HG02623 (cell line): ENCODE results near the gene HEXIM1.

Experiments
- ATAC-seq: cut with Tn5 transposase; IDR thresholded peaks from one replicate; pipeline ENCODE4 v1.9.1; 2021; ENCODE audit warnings: moderate library complexity; ENCODE audit not compliant: unreplicated experiment

The HEXIM1 gene

GRCh38 chr17:45144199-45145034, 3.9 kb upstream of the HEXIM1 start:
- no peak for ATAC-seq

- ATAC-seq = no peak
Measured at GRCh38 chr17:45145035-45145389, 3.3 kb upstream of the HEXIM1 start.

DNA sequence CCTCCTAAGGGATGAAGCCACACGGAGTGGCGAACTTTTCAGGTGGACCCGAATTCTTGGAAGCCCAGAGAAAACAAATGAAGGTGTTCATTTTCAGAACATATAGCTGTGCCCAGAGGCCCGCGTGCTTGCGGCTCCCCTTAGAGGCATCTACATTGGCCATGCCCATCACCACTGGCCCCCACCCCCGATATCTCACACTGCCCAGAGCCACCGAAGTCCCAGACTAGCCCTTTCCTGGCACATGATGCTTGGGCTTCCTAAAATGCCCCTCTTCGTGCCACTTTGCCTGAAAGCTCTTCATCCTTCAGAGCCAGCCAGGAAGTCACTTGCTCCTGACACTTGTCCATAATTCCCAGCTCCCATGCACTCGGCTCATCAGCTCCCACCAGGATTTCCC, 2.1 kb upstream of the HEXIM1 start:
- no peak for ATAC-seq

GRCh38 chr17:45146592-45146889, 1.7 kb upstream of the HEXIM1 start:
- no peak for ATAC-seq

GRCh38 chr17:45146890-45147580, 1.2 kb upstream of the HEXIM1 start:
- no peak for ATAC-seq

- ATAC-seq = no peak
Measured at GRCh38 chr17:45147581-45148182, 593 bp upstream of the HEXIM1 start.

- ATAC-seq = no peak
Measured at GRCh38 chr17:45149037-45149668, 878 bp downstream of the HEXIM1 start.

DNA sequence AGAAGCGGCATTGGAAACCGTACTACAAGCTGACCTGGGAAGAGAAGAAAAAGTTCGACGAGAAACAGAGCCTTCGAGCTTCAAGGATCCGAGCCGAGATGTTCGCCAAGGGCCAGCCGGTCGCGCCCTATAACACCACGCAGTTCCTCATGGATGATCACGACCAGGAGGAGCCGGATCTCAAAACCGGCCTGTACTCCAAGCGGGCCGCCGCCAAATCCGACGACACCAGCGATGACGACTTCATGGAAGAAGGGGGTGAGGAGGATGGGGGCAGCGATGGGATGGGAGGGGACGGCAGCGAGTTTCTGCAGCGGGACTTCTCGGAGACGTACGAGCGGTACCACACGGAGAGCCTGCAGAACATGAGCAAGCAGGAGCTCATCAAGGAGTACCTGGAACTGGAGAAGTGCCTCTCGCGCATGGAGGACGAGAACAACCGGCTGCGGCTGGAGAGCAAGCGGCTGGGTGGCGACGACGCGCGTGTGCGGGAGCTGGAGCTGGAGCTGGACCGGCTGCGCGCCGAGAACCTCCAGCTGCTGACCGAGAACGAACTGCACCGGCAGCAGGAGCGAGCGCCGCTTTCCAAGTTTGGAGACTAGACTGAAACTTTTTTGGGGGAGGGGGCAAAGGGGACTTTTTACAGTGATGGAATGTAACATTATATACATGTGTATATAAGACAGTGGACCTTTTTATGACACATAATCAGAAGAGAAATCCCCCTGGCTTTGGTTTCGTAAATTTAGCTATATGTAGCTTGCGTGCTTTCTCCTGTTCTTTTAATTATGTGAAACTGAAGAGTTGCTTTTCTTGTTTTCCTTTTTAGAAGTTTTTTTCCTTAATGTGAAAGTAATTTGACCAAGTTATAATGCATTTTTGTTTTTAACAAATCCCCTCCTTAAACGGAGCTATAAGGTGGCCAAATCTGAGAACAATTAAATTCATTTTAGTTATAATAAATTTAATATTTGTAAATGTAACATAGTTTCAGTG, 1.7 kb downstream of the HEXIM1 start:
- no peak for ATAC-seq

- no peak for ATAC-seq
Measured at GRCh38 chr17:45150911-45151809, 2.9 kb downstream of the HEXIM1 start.

DNA sequence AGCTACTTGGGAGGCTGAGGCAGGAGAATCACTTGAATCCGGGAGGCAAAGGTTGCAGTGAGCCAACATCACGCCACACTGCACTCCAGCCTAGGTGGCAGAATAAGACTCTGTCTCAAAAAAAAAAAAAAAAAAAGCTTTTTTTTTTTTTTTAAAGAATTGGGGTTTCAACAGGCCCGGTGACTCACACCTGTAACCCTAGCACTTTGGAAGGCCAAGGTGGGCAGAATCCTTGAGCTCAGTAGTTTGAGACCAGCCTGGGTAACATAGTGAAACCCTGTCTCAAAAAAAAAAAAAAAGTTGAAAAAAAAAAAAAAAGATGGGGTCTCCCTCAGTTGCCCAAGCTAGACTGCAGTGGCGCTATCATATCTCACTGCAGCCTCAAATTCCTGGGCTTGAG, 6.8 kb downstream of the HEXIM1 start:
- no peak for ATAC-seq

DNA sequence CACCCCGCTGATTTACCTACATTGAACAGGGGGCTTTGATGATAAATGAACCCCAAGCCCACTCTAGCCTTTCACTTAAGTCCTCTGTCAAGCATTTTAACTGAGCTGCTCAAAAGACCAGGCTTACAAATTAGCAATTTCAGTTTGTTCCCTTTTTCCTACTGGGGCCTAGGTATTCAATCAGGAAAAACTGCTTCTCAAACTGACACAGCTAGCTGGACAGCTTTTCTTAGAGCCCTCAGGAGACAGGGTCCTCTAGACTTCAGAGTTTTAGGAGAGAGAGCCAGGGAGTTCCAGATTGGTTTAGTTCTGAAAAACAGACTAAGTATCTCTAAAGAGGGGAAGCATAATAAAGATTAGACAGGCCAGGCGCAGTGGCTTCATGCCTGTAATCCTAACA, 7.2 kb downstream of the HEXIM1 start:
- ATAC-seq = no peak

- no peak for ATAC-seq
Measured at GRCh38 chr17:45156242-45156641, 8.0 kb downstream of the HEXIM1 start.

DNA sequence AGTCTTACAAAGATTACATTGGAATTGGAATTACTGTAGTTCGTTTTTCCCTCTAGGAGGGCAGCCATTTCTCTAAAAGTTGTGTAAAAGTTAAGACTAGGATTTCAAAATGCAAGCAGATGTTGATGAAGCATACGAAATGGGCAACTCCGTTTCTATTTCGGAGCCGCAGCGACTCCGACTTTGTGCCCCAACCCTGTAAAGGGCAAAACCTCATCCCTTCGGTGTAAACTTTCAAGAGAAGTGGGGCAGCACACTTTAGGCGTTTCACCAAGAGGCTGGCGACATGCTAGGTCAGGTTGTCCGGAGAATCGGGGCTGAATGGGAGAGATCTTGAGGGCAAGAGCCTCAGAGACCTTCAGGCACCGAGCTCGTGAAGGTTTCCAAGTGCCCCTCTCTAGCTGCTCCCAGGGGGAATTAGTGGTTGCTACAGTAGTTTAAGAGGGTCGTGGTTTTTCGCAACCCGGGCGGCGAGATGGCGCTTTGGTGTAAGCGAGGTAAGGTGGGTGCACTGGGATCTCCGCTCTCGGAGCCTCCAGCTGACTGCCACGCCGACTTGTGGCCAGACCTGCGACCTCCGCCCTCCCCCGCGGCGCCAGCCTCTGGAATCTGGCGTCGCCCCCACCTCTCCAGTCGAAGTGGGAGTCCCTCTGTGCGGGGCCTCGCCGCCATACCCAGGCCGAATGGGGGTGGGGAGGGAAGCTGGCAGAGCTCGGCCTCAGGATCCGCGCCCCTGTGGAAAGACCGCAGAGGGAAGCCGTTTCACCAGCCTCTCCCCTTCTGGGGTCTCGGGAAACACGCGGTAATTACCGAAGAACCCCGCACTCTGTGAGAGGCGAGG, 12.4 kb downstream of the HEXIM1 start:
- peak; percentile 6 for ATAC-seq

DNA sequence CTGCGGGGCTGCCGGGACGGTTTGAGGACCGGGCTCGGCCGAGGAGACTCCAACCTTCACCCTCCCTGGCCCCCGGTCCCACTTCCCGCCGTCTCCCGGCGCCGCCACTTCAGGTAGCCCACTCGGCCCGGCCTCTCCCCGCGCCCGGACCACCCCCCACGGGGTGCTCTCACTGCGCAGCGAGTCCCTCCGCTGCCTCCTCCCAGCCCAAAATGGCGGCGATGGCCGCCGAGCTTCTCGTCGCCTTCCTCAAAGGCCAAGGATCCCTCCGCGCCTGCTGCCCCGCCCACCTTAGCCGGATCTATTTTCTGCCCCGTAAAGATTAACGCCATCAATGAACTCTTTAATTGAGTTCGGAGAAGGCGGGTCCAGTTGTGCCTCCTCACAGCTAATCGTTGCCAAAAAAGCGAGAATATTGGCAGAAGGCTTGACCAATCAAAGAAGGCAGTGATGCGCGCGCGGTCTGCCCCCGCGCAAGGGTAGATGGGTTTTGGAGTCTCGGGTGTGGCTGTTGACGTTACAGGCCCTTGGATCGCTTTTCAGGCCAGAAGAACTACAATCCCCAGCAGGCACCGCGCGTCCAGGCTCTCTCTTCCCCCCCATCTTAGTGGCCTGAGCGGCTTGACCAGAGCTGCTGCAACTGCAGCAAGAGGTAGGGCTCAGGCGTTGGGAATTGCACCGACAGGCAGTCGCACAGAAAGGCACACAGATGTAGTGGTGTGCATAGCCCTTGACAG, 13.2 kb downstream of the HEXIM1 start, which contains the start of gene HEXIM2:
TSS of gene HEXIM2 (plus strand) at position 588 of the 737 bp plus-strand sequence. CDS start 919 bp downstream, outside the sequence.
- ATAC-seq = peak; percentile 86

GRCh38 chr17:45162025-45162687, 13.9 kb downstream of the HEXIM1 start:
- no peak for ATAC-seq

DNA sequence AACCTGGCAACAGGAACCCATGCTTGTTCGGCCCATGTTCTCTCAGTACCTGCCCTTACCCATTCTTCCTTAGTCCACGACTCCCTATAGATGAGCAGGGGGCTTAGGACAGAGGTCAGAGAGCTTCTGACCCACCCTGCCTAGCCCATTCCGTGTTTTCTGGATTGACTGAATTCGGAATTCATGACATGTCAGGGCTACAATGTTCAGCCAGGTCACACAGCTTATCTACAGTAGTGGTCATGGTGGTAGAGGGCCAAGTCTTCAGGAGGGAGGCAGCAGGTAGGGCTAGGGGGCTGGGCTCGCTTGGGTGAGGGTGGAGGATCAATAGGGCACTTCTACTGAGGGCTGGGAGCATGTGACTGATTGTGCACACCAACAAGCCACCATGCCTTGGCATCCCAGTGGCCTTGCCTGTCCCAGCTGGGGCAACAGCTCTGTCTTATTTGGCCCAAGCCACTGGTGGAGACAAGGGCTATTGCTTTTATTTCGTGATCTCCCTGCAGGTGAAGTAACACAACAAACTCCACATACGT, 16.5 kb downstream of the HEXIM1 start:
- no peak for ATAC-seq
